LNCAP (cell line): Measurements from ENCODE around the gene FGF21.

Experiments
- TF ChIP-seq, protein P1 (sequence below): fragments of 450-650 bp; IDR thresholded peaks from 2 replicates; pipeline ENCODE4 v1.5.1; 2017; ENCODE audit warnings: mild to moderate bottlenecking

Gene FGF21

GRCh38 chr19:48806818-48807589 lies 51.7 kb downstream of the FGF21 start:
- TF ChIP-seq, protein P1, sequence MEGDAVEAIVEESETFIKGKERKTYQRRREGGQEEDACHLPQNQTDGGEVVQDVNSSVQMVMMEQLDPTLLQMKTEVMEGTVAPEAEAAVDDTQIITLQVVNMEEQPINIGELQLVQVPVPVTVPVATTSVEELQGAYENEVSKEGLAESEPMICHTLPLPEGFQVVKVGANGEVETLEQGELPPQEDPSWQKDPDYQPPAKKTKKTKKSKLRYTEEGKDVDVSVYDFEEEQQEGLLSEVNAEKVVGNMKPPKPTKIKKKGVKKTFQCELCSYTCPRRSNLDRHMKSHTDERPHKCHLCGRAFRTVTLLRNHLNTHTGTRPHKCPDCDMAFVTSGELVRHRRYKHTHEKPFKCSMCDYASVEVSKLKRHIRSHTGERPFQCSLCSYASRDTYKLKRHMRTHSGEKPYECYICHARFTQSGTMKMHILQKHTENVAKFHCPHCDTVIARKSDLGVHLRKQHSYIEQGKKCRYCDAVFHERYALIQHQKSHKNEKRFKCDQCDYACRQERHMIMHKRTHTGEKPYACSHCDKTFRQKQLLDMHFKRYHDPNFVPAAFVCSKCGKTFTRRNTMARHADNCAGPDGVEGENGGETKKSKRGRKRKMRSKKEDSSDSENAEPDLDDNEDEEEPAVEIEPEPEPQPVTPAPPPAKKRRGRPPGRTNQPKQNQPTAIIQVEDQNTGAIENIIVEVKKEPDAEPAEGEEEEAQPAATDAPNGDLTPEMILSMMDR = no peak

DNA sequence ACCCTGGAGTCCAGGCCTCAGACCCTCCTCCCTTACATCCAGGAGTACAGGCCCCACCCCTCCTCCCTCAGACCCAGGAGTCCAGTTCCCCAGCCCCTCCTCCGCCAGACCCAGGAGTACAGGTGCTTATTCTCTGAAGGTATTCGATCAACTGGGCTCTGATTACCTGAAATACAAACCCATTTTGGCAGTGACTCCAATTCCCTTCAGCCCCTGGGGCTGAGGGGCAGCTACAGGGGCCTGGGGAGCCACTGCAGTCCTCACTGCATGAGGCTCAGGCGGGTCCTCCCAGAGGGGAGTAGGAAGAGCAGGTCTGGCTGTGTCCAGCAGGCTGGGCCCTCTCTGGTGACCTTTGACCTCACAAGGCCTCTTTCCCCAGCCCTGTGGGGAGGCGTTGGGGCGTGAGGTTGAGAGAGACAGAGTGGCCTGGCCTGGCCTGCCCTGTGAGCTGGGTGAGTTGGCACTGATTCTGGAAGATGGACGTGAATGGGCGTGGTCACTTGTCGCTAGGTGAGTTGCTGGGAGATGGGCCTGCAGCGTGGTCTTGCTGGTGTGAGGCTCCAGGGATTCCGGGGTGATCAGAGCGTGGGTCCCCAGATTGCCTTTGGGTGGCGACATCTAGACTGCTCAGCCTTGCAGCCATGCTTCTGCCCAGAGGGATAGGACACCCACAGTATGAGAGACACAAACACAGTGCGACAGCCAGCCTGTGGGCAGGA lies 52.4 kb downstream of the FGF21 start:
- TF ChIP-seq, protein P1 = no peak
